HG02571 (cell line): Measurements from ENCODE around the gene GRK5.
A peak's percentile ranks its signal among the peaks of the same experiment; 100 is the strongest.
"Not testable (repeated sequence)": the region's sequence is repeated elsewhere in the genome, so short reads cannot be mapped to it uniquely, and the experiment has no call there.

Experiments used
- ATAC-seq: cut with Tn5 transposase; IDR thresholded peaks from one replicate; pipeline ENCODE4 v1.9.1; 2021; ENCODE audit warnings: mild to moderate bottlenecking, moderate library complexity; ENCODE audit not compliant: unreplicated experiment

GRK5 gene

GRCh38 chr10:119207366-119207666 lies at the start of gene GRK5:
TSS of gene GRK5 (plus strand) at chr10:119207571. CDS start at chr10:119207918, 347 bp downstream.
- peak; percentile 72 for ATAC-seq

DNA sequence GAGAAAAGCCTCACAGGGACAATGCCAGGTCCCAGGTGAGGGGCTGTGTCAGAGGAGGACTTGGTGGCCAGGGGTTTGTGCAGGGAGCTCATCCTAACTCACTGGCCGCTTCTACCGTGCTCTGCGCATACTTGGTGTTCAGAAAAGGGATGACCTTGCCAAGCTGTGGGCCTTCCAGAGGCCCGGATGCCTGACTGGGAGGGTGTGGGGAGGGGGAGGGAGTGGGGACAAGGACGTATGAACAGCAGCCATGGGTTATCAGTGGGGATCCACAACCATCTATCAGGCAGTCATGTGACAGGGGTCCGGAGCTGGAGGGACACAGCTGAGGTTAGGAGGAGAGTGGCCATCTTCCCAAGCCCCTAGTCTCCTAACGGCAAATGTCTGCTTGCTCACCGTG lies 48.0 kb upstream of the GRK5 start:
- no peak for ATAC-seq

- ATAC-seq, result no peak
Observed at GRCh38 chr10:119161680-119162451, 45.5 kb upstream of the GRK5 start.

DNA sequence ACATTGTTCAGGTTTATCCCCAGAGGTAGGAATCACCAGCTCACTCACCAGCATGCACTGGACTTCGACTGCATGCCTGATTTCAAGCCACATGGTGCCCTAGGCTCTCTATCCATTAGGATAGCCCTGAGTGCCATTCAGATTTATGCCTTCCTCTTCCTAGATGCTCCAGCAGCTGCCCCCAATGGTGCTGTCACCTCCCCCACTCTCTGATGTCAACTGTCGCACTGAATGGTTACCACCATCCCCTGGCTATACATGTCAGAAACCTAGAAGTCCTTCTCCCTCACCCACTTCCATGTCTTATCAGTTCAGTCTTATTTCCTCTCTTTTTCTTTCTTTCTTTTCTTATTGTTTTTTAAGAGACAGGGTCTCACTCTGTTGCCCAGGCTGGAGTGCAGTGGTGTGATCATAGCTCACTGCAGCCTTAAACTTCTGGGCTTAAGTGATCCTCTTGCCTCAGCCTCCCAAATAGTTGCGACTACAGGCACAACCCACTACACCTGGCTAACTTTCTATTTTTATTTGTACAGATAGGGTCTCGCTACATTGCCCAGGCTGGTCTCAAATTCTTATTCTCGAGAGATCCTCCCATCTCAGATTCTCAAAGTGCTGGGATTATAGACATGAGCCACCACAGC lies 44.8 kb upstream of the GRK5 start:
- no peak for ATAC-seq

GRCh38 chr10:119165171-119166117 lies 41.9 kb upstream of the GRK5 start, which contains the start of gene SFXN4:
TSS of gene SFXN4 (minus strand) at chr10:119165714. CDS start at chr10:119165647, 67 bp downstream.
- ATAC-seq, result peak; percentile 90

DNA sequence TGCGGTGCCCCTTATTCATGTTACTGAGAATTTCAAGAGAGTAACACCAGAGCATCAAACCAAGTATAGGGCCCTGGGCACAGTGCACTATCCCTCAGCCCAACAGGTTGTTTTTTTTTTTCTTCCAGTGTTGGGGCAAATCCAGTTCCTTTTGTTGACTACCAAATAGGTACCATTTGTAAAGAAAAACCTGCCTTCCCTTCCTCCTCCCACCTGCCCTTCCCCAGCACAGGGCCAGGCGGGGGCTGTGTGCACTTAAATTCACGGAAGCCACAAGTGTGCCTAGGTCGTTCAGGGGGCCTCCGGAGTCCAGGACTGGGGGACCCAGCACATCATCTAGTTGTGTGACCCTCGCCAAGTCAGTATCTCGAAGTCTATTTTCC lies 41.3 kb upstream of the GRK5 start:
- peak; percentile 2 for ATAC-seq

GRCh38 chr10:119166564-119166963 lies 40.8 kb upstream of the GRK5 start:
- no peak for ATAC-seq

- ATAC-seq, result no peak
Observed at GRCh38 chr10:119167041-119167440, 40.3 kb upstream of the GRK5 start.

DNA sequence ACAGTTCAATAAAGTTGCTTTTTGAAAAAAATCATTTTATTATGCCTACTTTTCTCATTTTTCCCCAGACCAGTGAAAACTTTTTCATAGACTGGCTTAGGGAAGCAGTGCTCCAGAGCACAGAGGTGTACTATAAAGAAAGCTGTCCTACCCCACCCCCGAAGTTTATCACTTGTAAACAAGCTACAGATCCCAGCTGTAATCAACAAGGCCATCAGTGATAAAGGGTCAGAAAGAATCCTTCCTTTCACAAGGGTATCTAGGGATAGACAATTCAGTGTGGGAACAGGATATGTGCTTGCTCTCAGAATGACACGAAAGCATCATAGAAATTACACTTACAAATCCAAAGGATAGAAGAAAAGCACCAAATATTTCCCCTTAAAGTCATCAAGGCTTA lies 33.3 kb upstream of the GRK5 start:
- no peak for ATAC-seq

DNA sequence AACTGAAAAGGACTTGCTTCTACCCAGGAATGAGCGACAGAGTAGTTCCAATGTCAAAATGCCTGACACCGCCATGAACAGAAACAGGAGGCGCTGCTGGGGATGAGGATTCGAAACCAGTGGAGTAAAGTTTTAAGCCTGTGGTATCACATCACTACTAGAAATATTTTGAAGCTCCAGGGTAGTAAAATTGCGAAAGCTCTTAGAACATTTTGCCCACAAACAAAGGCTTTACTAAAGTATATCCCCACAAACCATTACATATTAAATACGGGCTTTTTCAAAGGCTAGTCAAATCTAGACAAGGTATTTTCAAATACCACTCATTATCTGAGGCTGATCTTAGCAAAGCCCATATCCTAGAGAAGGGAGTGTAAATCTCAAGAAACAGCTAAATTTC lies 31.2 kb upstream of the GRK5 start:
- ATAC-seq, result no peak

GRCh38 chr10:119177708-119178371 lies 29.5 kb upstream of the GRK5 start:
- ATAC-seq, result peak; percentile 23

GRCh38 chr10:119178372-119179119 lies 28.8 kb upstream of the GRK5 start, which contains the start of gene PRDX3:
TSS of gene PRDX3 (minus strand) at chr10:119178812. CDS start at chr10:119178790, 22 bp downstream.
- peak; percentile 89 for ATAC-seq

DNA sequence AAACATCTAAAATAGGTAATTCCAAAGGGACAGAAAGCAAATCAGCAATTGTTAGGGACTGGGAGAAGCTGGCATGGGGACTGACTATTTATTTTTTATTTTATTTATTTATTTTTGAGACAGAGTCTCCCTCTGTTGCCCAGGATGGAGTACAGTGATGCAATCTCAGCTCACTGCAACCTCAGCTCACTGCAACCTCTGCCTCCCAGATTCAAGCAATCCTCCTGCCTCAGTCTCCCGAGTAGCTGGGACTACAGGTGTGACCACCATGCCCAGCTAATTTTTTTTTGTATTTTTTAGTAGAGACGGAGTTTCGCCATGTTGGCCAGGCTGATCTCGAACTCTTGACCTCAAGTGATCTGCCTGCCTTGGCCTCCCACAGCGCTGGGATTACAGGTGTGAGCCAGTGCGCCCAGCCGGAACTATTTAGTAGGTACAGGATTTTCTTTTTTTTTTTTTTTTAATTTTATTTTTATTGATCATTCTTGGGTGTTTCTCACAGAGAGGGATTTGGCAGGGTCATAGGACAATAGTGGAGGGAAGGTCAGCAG lies 26.4 kb upstream of the GRK5 start:
- ATAC-seq, result not testable (repeated sequence)

GRCh38 chr10:119183664-119184412 lies 23.5 kb upstream of the GRK5 start:
- no peak for ATAC-seq

GRCh38 chr10:119189811-119190282 lies 17.5 kb upstream of the GRK5 start:
- no peak for ATAC-seq

DNA sequence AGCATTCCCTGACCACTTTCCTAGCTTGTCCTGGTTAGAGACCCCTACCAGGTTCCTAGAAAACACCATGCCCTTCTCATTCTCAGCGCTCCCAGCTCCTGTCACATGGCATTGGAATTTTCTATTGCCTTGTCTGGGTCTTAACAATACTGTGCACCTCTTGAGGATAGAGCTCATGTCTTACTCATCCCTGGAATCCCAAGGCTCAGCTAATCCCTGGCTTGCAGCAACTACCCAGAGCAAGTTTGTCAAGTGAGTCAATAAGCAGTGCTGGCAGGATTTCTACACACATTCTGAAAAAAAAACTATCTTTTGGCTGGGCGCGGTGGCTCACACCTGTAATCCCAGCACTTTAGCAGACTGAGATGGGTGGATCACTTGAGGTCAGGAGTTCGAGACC lies 17.0 kb upstream of the GRK5 start:
- ATAC-seq, result no peak

GRCh38 chr10:119190954-119191785 lies 16.2 kb upstream of the GRK5 start:
- ATAC-seq, result no peak

GRCh38 chr10:119191881-119192280 lies 15.5 kb upstream of the GRK5 start:
- no peak for ATAC-seq
